H1 (cell line): ENCODE data around the gene KCNC2. TPM values are rescaled to one million over a fixed set of nuclear protein-coding genes. Genes with fewer than 3 reads are reported as not detected.

Source experiments
- CHD7 ChIP-seq: fragments of 300-600 bp; sonication (generic); IDR thresholded peaks from 2 replicates; pipeline ENCODE4 v1.7.1; 2012; ENCODE audit warnings: low read length, moderate library complexity, mild to moderate bottlenecking, inconsistent platforms; ENCODE audit not compliant: insufficient replicate concordance
- KDM4A ChIP-seq: IDR thresholded peaks from one replicate; pipeline ENCODE4 v1.7.1; 2012; ENCODE audit warnings: low read depth, mild to moderate bottlenecking, moderate library complexity, low read length, inconsistent platforms; ENCODE audit not compliant: severe bottlenecking
- polyA plus RNA-seq, 7 experiments: library from polyadenylated mRNA; depleted of rRNA in 3 of 7; stranded (reverse) in 5 of 7; unstranded in 2 of 7; fragments of >200 nt in 5 of 7; fragments of 200-250 nt in 2 of 7; gene quantifications; 1 replicate in 5 of 7; 2 replicates in 1 of 7; 4 replicates in 1 of 7; pipeline versions ENCODE4 v1.2.1 to v1.2.3, GENCODE V29; 2011 to 2013; ENCODE audit warnings: missing spikeins in 2 of 7, mixed read lengths in 2 of 7
- total RNA-seq: library from RNA; stranded (reverse); fragmentation: NEBNext Ultra II Directional; extraction: Animal tissue kit (Norgen Biotek cat#: 25700); gene quantifications from 2 replicates; pipeline ENCODE4 v1.2.1, GENCODE V29; 2021

KCNC2 gene
- total and polyA plus RNA-seq, 2 of the 8 experiments (the other 6 are each of a cell fraction or from before 2014, with no cell fraction given): 0.03 TPM; not detected in 1

GRCh38 chr12:75129275-75129674, 80.4 kb downstream of the KCNC2 start (continued):
- TF ChIP-seq CHD7 (no peak), KDM4A (no peak)
